Measurements from ENCODE around the gene PCLO. TPM values are rescaled to one million over a fixed set of nuclear protein-coding genes. Genes with fewer than 3 reads are reported as not detected.
A peak's percentile ranks its signal among the peaks of the same experiment; 100 is the strongest.
"Not testable (repeated sequence)": the region's sequence is repeated elsewhere in the genome, so short reads cannot be mapped to it uniquely, and the experiment has no call there.

PCLO gene
- total and polyA plus RNA-seq, 9 donors, result 0.27 to 0.90 (median 0.55) TPM

- no peaks in the 10 kb centered on the region for H3K9me3 ChIP-seq (replicated peaks; ENCODE audit: control insufficient read depth, low read depth, low read length)
- H3K36me3 ChIP-seq (ENCODE audit: control insufficient read depth, insufficient read depth, low read length), result no peaks in the 10 kb centered on the region
- no peaks in the 10 kb centered on the region for H3K4me1 ChIP-seq (ENCODE audit: control insufficient read depth, insufficient read depth, low read length)
- no peak overlapping the region for H3K27ac ChIP-seq (ENCODE audit: low read length)
- H3K4me3 ChIP-seq (ENCODE audit: low read length), result no peak overlapping the region
- DNase-seq, result no peak
- no peaks in the 10 kb centered on the region for H3K27me3 ChIP-seq (ENCODE audit: control insufficient read depth, insufficient read depth, low read length)
- no CpG with 5 or more reads among the region's 3 CpGs for WGBS (ENCODE audit: insufficient coverage)
Observed at GRCh38 chr7:82945480-82945879, 217.2 kb downstream of the PCLO start.

- no peaks in the 10 kb centered on the region for H3K27me3 ChIP-seq (ENCODE audit: control insufficient read depth, insufficient read depth, low read length)
- no peak overlapping the region for H3K27ac ChIP-seq (ENCODE audit: low read length)
- H3K4me1 ChIP-seq (ENCODE audit: control insufficient read depth, insufficient read depth, low read length), result no peaks in the 10 kb centered on the region
- no peak for DNase-seq
- WGBS (ENCODE audit: insufficient coverage), result no CpG with 5 or more reads among the region's 4 CpGs
- no peaks in the 10 kb centered on the region for H3K36me3 ChIP-seq (ENCODE audit: control insufficient read depth, insufficient read depth, low read length)
- no peak overlapping the region for H3K4me3 ChIP-seq (ENCODE audit: low read length)
- H3K9me3 ChIP-seq (replicated peaks; ENCODE audit: control insufficient read depth, low read depth, low read length), result no peaks in the 10 kb centered on the region
Observed at GRCh38 chr7:82945056-82945455, 217.6 kb downstream of the PCLO start.

- 88% methylated on average over 1 of the region's 1 CpG for WGBS (ENCODE audit: insufficient coverage)
- Histone ChIP-seq H3K27me3 (ENCODE audit: control insufficient read depth, insufficient read depth, low read length) (no peaks in the 10 kb centered on the region), H3K27ac (ENCODE audit: low read length) (no peak overlapping the region), H3K36me3 (ENCODE audit: control insufficient read depth, insufficient read depth, low read length) (no peaks in the 10 kb centered on the region), H3K4me3 (ENCODE audit: low read length) (no peak overlapping the region), H3K4me1 (ENCODE audit: control insufficient read depth, insufficient read depth, low read length) (no peaks in the 10 kb centered on the region), H3K9me3 (replicated peaks; ENCODE audit: control insufficient read depth, low read depth, low read length) (no peaks in the 10 kb centered on the region)
- DNase-seq, result peak; percentile 3
Observed at GRCh38 chr7:82932516-82932915, 230.2 kb downstream of the PCLO start.

GRCh38 chr7:82926477-82926876, 236.2 kb downstream of the PCLO start:
- Histone ChIP-seq H3K9me3 (replicated peaks; ENCODE audit: control insufficient read depth, low read depth, low read length) (no peaks in the 10 kb centered on the region), H3K4me3 (ENCODE audit: low read length) (no peak overlapping the region), H3K4me1 (ENCODE audit: control insufficient read depth, insufficient read depth, low read length) (no peaks in the 10 kb centered on the region), H3K36me3 (ENCODE audit: control insufficient read depth, insufficient read depth, low read length) (no peaks in the 10 kb centered on the region), H3K27me3 (ENCODE audit: control insufficient read depth, insufficient read depth, low read length) (no peaks in the 10 kb centered on the region), H3K27ac (ENCODE audit: low read length) (no peak overlapping the region)
- no CpG with 5 or more reads among the region's 2 CpGs for WGBS (ENCODE audit: insufficient coverage)
- DNase-seq, result no peak

GRCh38 chr7:82925331-82925730, 237.4 kb downstream of the PCLO start:
- Histone ChIP-seq H3K4me1 (ENCODE audit: control insufficient read depth, insufficient read depth, low read length) (no peaks in the 10 kb centered on the region), H3K36me3 (ENCODE audit: control insufficient read depth, insufficient read depth, low read length) (no peaks in the 10 kb centered on the region), H3K9me3 (replicated peaks; ENCODE audit: control insufficient read depth, low read depth, low read length) (no peaks in the 10 kb centered on the region), H3K27me3 (ENCODE audit: control insufficient read depth, insufficient read depth, low read length) (no peaks in the 10 kb centered on the region), H3K27ac (ENCODE audit: low read length) (no peak overlapping the region), H3K4me3 (ENCODE audit: low read length) (no peak overlapping the region)
- DNase-seq, result no peak

- no peaks in the 10 kb centered on the region for H3K4me1 ChIP-seq (ENCODE audit: control insufficient read depth, insufficient read depth, low read length)
- H3K4me3 ChIP-seq (ENCODE audit: low read length), result no peak overlapping the region
- no peak overlapping the region for H3K27ac ChIP-seq (ENCODE audit: low read length)
- no CpG with 5 or more reads among the region's 1 CpG for WGBS (ENCODE audit: insufficient coverage)
- H3K36me3 ChIP-seq (ENCODE audit: control insufficient read depth, insufficient read depth, low read length), result no peaks in the 10 kb centered on the region
- no peaks in the 10 kb centered on the region for H3K9me3 ChIP-seq (replicated peaks; ENCODE audit: control insufficient read depth, low read depth, low read length)
- H3K27me3 ChIP-seq (ENCODE audit: control insufficient read depth, insufficient read depth, low read length), result no peaks in the 10 kb centered on the region
- DNase-seq, result no peak
Observed at GRCh38 chr7:82906502-82906901, 256.2 kb downstream of the PCLO start.

- Histone ChIP-seq H3K4me3 (ENCODE audit: low read length) (no peak overlapping the region), H3K27me3 (ENCODE audit: control insufficient read depth, insufficient read depth, low read length) (no peaks in the 10 kb centered on the region), H3K9me3 (replicated peaks; ENCODE audit: control insufficient read depth, low read depth, low read length) (no peaks in the 10 kb centered on the region), H3K4me1 (ENCODE audit: control insufficient read depth, insufficient read depth, low read length) (no peaks in the 10 kb centered on the region), H3K36me3 (ENCODE audit: control insufficient read depth, insufficient read depth, low read length) (no peaks in the 10 kb centered on the region), H3K27ac (ENCODE audit: low read length) (no peak overlapping the region)
- 66% methylated on average over 2 of the region's 3 CpGs for WGBS (ENCODE audit: insufficient coverage)
- DNase-seq, result no peak
Observed at GRCh38 chr7:82904871-82905270, 257.8 kb downstream of the PCLO start.

GRCh38 chr7:82901098-82901497, 261.6 kb downstream of the PCLO start:
- not testable (repeated sequence) for H3K4me1 ChIP-seq (ENCODE audit: control insufficient read depth, insufficient read depth, low read length); H3K4me3 ChIP-seq (ENCODE audit: low read length); DNase-seq; H3K27me3 ChIP-seq (ENCODE audit: control insufficient read depth, insufficient read depth, low read length); H3K9me3 ChIP-seq (replicated peaks; ENCODE audit: control insufficient read depth, low read depth, low read length); H3K36me3 ChIP-seq (ENCODE audit: control insufficient read depth, insufficient read depth, low read length); H3K27ac ChIP-seq (ENCODE audit: low read length)
- WGBS (ENCODE audit: insufficient coverage), result no CpG with 5 or more reads among the region's 2 CpGs

GRCh38 chr7:82897500-82897899, 265.2 kb downstream of the PCLO start:
- no CpG with 5 or more reads among the region's 3 CpGs for WGBS (ENCODE audit: insufficient coverage)
- Histone ChIP-seq H3K9me3 (replicated peaks; ENCODE audit: control insufficient read depth, low read depth, low read length) (no peaks in the 10 kb centered on the region), H3K27me3 (ENCODE audit: control insufficient read depth, insufficient read depth, low read length) (no peaks in the 10 kb centered on the region), H3K4me3 (ENCODE audit: low read length) (no peak overlapping the region), H3K36me3 (ENCODE audit: control insufficient read depth, insufficient read depth, low read length) (no peaks in the 10 kb centered on the region), H3K4me1 (ENCODE audit: control insufficient read depth, insufficient read depth, low read length) (no peaks in the 10 kb centered on the region), H3K27ac (ENCODE audit: low read length) (no peak overlapping the region)
- DNase-seq, result no peak

GRCh38 chr7:82894341-82894740, 268.3 kb downstream of the PCLO start:
- H3K4me3 ChIP-seq (ENCODE audit: low read length); H3K4me1 ChIP-seq (ENCODE audit: control insufficient read depth, insufficient read depth, low read length); DNase-seq; H3K36me3 ChIP-seq (ENCODE audit: control insufficient read depth, insufficient read depth, low read length); H3K27ac ChIP-seq (ENCODE audit: low read length); H3K27me3 ChIP-seq (ENCODE audit: control insufficient read depth, insufficient read depth, low read length); H3K9me3 ChIP-seq (replicated peaks; ENCODE audit: control insufficient read depth, low read depth, low read length): not testable (repeated sequence)
- WGBS (ENCODE audit: insufficient coverage), result 82% methylated on average over 4 of the region's 7 CpGs

GRCh38 chr7:82886324-82886723, 276.4 kb downstream of the PCLO start:
- no CpG with 5 or more reads among the region's 1 CpG for WGBS (ENCODE audit: insufficient coverage)
- no peaks in the 10 kb centered on the region for H3K36me3 ChIP-seq (ENCODE audit: control insufficient read depth, insufficient read depth, low read length)
- H3K9me3 ChIP-seq (replicated peaks; ENCODE audit: control insufficient read depth, low read depth, low read length), result no peaks in the 10 kb centered on the region
- no peak for DNase-seq
- H3K27ac ChIP-seq (ENCODE audit: low read length), result no peak overlapping the region
- no peaks in the 10 kb centered on the region for H3K4me1 ChIP-seq (ENCODE audit: control insufficient read depth, insufficient read depth, low read length)
- H3K4me3 ChIP-seq (ENCODE audit: low read length), result no peak overlapping the region
- no peaks in the 10 kb centered on the region for H3K27me3 ChIP-seq (ENCODE audit: control insufficient read depth, insufficient read depth, low read length)
